Measurements from ENCODE around the gene ATG7.
"Not testable (repeated sequence)": the region's sequence is repeated elsewhere in the genome, so short reads cannot be mapped to it uniquely, and the experiment has no call there.

- not testable (repeated sequence) for TF ChIP-seq CTCF (IDR thresholded peaks at IDR 0.05; ENCODE audit: poor library complexity); EZH2 (IDR thresholded peaks at IDR 0.05; ENCODE audit: borderline replicate concordance); EZH2phosphoT487 (IDR thresholded peaks at IDR 0.05; ENCODE audit: low read depth, severe bottlenecking, unreplicated experiment)
Observed at GRCh38 chr3:11462673-11463072, 190.5 kb downstream of the ATG7 start.

Measured in hepatocyte (in vitro differentiated cells).